ENCODE results near the gene PELO.
"Not testable (repeated sequence)": the region's sequence is repeated elsewhere in the genome, so short reads cannot be mapped to it uniquely, and the experiment has no call there.

The PELO gene, protein sequence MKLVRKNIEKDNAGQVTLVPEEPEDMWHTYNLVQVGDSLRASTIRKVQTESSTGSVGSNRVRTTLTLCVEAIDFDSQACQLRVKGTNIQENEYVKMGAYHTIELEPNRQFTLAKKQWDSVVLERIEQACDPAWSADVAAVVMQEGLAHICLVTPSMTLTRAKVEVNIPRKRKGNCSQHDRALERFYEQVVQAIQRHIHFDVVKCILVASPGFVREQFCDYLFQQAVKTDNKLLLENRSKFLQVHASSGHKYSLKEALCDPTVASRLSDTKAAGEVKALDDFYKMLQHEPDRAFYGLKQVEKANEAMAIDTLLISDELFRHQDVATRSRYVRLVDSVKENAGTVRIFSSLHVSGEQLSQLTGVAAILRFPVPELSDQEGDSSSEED

DNA sequence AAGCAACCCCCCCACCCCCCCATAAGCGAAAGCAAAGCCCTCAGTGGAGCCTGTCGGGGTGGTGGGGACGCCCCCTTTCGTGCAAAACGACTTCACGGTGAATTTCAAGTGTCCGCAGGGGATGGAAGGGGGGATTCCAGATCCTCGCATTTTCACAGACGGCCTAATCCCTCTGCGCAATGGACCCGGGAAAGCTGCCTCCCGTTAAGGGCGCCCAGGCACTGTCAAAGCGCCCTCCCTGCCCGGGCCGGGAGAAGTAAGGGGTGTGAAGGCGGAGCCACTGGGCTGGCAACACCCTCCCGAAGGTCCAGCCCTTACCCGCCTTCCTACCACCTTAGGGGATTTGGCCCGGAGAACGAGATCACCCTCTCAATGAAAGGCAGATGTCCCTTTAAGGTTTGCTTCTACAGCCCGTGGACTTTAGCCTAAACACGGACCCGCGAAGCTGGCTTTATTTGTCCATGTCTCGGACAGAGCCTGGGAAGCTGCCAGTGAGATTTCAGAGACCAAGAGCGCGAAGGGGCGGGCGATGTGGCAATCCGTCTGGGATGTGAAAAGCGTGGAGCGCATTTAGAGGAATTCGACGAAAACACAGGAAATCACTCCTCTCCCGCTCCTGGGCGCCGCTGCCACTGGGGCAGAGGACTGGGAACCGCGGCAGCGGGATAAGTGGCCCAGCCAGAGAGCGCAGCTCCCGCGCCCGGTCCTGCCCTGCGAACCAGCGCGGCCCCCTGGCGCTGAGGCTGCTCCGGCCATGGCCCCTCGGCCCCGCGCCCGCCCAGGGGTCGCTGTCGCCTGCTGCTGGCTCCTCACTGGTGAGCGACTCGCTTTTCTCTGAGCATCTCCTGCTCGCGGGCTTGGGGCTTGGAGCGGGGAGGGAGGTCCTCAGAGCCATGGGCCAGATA is at the start of gene PELO, which contains the start of gene ITGA1:
Gene PELO (plus strand): TSS at position 317 of the 905 bp plus-strand sequence. CDS start 12,479 bp downstream, outside the sequence.
Gene ITGA1 (plus strand): TSS at position 317 of the 905 bp plus-strand sequence. CDS start 438 bp downstream, at position 755.
- peak; percentile 11 for DNase-seq

DNA sequence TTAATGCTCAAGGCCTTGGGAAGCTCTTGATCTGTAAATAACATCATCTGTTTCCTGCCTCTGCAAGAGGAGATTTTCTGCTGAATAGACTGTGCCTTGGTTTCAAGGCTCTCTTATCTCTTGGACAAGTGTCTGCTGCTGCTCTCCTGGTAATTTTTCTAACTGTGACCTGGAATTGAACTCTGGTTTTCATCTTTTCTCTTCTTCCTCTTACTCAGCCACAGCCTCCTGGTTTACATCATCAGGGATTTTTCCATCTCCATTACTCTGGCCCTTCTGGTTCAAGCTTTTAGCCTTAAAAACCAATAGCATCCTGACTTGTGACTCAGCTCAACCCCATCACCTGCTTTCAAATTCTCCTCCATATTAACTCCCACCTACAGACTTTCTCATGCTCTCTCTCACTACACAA is 49.6 kb upstream of the PELO start:
- DNase-seq, result no peak

DNA sequence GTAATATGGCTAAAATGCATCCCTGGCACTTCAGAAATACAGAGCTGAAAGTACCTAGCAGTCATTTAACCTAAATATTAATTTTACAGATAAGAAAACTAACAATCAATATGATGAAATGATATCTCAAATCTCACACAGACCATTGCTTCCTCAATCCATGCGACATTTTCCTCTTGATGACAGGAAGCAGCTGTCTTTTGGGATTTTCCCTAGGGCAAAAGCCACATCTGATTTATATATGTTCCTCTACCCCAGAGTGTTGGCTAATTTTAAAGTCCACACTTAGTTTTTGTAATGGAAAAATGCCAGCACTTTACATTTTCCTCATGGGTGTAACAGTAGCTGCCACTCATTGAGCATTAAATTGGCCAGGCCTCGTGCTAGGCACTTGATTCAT is 47.7 kb upstream of the PELO start:
- no peak for DNase-seq

DNA sequence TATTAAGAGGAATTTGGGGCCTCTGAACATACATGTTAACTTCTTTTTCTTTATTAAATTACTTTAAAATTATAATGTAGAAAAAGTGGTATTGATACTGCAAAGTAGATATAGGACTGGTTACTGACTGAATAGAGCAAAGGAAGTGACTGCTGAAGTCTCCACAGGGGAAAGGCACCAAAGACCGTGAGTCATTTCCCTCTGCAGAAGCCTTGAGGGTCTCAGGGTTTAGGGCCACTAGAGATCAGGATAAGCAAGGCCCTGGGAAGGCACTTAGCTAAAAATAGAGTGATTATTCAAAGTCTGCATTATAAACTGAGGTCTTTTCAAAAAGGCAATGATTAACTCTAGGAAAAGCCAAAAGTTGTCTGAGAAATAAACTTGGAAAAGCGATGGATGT is 44.7 kb upstream of the PELO start:
- no peak for DNase-seq

DNA sequence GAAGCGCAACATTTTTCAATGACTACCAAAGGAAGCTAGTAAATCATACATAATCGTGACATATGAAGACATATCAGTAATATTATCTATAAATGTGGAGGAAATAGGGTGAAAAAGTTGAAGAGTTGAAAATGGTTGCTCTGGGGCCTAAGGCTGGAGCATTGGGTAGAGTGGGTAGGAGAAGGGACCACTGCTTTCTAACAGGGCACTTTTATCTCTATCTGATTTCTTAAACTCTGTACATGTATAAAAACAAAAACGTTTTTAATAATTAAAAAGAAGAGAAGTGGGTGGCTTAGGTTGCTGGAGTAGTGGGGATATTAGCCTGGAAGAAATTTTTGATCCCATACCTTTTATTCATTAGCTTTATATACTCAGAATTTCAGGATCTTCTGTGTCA is 44.2 kb upstream of the PELO start:
- no peak for DNase-seq

DNA sequence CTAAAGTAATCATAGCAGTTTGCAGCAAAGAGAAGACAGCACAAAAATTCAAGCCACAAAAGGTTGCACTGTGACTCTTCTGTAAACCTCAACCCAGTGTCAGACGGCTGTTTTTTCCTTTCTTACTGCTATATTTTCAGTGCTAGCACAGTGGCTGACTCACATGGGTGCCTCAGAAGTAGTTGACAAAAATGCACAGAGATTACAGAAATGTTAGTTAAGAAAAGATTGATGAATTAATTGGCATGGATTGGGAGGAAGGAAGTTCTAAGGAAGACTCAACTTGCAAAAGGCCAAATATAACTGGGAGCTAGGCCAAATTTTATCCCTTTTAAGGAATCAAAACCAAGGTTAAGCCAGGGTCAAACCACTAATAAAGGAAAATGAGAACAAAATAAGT is 43.7 kb upstream of the PELO start:
- no peak for DNase-seq

DNA sequence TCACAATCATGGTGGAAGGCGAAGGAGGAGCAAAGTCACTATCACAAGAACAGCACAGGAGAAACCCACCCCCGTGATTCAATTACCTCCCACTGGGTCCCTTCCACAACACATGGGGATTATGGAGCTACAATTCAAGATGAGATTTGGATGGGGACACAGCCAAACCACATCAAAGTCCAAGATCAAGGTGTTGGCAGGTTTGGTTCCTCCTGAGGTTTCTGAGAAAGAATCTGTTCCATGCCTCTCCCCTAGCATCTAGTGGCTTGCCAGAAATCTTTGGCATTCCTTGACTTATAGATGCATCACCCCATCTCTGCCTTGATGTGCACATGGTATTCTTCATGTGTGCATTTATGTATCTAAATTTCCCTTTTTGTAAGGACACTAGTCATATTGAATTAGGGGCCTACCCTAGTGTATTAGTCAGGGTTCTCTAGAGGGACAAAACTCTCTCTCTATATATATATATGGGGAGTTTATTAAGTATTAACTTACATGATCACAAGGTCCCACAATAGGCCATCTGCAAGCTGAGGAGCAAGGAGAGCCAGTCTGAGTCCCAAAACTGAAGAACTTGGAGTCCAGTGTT is 42.8 kb upstream of the PELO start:
- not testable (repeated sequence) for DNase-seq

DNA sequence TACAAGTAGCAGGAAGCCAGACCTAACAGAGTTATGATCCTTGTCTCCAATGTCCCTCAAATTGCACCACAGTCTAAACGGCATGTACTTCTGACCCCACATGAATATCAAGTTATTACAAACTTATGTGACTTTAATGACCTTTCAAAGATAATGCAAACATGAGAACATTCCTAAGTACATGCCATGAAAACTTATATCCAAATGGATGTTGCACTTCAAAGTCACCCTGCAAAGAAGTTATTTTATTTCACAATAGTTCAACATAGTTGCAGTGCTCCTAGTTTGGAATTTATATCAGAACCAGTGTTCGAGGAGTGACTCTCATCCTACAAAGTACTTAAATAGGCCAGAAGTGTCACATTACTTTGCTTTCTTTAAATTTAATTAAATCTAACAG is 41.2 kb upstream of the PELO start:
- no peak for DNase-seq

DNA sequence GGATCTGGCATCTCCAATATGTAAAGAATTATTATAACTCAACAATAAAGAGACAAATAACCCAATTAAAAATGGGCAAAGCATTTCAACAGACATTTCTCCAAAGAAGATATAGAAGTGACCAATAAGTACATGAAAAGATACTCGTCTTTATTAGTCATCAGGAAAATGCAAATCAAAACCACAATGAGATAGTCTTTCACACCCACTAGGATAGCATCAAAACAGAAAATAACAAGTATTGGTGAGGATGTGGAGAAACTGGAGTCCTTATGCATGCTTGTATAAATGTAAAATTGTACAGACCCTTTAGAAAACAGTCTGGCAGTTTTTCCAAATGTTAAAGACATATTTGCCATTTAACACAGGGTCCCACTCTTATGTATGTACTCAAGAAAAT is 39.1 kb upstream of the PELO start:
- no peak for DNase-seq

DNA sequence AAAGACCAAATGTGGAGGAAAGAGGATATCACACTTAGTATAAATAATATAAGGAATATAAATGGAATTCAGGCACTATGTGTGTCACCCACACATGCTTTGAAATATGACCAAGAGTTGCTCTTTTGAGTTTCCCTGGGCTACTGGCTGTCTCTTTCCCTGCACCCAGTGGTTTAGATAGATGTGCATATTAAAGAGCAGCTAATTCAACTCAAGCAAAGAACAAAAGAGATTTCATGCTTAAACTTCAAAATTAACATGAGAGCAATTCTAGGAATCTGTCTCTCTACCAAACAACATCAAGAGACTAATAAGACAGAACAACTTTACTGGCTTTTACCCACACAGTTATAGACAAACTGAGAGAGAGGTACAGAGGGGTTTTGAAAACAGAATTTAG is 38.0 kb upstream of the PELO start:
- DNase-seq, result no peak

DNA sequence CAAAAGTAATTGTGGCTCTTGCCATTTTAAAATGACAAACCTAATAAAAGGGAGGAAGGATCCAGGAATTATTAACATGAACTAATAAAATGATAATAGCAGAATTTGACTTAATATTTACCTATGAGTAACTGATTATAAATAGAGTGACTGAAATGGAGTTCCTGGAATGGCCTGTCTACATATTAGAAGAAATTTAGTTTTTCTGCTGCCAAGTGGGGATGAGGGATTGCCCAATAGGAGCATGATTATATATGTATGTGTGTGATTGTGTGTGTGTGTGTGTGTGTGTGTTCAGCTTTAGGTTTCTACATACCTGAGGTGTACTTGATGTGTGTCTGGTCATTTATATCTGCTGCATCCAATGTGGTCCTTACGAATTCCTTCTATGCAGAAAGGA is 36.6 kb upstream of the PELO start:
- DNase-seq, result no peak

DNA sequence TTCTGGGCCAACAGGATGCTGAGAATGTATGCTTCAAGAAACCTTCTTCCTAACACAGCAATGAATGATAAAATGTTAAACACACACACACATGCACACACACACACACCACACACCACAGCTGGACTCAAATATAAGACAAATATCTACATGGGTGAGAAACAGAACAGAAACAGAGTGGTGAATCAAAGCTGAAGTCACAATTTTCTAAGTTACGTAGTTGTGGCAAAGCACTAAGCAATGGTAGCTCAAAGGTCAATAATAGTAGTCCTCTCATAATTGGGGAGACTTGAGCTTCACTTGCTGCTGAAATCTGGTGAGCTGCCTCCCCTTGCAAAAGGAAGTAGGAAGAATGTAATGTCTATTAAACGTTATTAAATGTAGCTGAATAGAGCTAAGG is 33.7 kb upstream of the PELO start:
- DNase-seq, result no peak

DNA sequence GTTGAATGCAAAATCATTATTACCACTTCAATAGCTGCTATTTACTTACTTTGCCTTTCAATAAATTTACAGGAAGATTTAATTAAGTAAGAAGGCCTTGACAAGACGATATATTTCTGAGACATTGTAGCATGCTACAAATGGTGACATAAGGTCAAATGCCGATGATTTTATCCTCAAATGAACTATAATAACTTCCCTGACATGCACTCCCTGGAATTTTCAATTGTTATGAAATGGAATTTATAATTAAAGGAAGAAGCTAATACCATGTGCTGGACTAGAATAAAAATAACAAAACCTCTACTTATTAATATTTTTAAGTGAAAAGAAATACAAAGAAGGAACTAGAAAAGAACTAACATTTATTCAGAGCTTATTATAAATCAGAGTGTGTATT is 30.2 kb upstream of the PELO start:
- no peak for DNase-seq

DNA sequence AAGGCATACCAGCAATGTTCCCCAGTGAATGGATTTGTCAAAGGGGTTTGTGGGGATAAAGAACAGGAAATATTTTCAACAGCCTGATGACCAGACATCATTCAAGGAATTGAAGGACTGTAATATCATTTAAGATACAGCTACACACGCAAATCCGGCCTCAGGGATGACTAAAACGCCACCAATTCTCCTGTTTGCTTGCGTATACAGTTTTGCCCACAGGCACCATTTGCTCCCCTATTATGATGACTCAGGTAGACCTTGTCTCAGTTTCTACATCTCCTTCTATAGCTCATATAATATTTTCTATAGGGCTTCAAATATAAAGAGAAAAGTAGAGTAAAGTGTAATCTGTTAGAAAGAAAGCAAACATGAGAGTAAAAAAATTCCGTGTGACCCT is 29.7 kb upstream of the PELO start:
- DNase-seq, result no peak

DNA sequence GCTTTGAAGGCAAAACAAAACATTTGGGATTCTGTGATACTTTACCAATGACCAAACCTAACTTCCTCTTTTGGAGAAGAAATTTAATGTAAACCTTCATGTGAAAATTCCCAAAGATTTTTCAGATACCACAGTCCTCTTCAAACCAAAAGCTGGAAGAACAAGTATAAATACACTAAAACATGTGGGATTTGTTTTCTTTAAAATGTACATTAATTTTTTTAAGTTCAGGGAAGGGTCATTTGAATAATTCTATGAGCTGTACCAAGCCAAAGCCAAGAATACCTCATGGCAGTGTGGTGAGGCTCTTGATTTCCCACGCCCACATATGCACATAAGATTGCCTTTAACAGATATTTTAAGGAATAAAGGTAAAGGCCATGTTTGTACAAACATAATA is 28.4 kb upstream of the PELO start:
- DNase-seq, result no peak

DNA sequence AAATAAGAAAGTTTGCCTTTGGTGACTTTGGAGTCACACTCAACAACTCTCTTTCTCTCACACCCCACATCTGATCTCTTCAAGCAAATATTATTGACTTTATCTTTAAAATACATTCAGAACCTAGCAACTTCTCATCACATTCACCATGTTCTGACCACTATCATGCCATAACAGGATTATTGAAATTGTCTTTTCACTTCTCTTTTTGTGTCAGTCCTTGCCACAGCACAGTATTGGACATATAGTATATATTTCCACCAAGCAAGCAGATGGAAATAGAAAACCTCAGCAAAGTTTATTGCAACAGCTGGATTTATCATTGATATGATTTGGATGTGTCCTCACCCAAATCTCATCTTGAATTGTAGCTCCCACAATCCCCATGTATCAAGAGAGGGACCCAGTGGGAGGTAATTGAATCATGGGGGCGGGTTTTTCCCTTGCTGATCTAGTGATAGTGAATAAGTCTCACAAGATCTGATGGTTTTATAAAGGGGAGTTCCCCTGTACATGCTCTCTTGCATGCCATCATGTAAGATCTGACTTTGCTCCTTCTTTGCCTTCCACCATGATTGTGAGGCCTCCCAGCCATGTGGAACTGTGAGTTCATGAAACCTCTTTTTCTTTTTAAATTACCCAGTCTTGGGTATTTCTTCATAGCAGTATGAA is 26.9 kb upstream of the PELO start:
- no peak for DNase-seq

DNA sequence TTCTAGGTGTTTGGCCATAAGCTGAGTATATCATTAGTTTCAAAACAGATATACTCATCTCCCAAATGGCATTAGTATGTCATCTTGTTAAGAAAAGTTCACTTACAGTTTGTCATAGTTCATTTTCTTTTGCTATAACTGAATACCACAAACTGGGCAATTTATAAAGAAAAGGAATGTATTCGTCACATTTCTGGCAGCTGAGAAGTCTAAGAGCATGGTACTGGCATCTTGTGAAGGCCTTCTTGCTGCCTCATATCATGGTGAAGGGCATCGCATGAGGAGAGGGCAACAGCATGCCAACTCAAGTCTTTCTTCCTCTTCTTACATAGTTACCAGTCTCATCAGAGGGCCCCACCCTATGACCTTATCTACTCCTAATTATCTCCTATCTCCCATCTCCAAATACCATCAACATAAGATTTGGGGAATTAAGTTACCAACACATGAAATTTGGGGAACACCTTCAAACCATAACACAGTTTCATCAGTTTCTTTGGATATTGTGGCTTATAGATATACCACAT is 20.4 kb upstream of the PELO start:
- DNase-seq, result no peak

DNA sequence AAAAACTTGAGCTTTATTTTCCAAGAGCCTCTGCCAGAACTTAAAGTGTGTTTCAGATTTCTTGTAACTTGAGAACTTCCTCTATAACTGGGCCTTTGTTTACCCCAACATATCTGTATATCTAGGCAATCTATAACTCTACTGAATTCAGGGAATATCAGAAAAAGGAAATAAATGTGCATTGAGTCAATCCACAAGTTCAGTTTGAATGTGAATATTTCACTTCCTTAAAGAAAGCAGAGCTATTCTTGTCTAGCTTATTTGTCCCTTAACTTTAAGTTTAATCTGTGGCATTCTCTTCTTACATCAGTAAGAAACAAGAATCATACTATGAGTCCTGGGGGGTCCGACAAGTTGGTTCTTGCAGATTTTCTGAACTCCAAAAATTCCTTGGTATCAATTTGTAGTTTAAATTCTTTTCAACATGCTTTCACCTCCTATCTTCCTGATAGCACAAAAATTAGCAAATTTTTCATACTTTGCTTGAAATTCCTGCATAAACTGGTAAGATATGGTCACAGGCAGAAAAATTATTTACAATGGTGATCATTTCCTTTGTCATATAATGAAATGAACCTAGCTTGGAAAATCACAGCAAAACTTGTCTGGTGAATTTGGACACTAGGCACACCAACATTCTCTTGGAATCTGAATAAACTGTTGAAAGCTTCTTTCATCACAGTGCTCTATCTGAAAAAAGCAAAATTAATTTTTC is 19.8 kb upstream of the PELO start:
- DNase-seq, result no peak

DNA sequence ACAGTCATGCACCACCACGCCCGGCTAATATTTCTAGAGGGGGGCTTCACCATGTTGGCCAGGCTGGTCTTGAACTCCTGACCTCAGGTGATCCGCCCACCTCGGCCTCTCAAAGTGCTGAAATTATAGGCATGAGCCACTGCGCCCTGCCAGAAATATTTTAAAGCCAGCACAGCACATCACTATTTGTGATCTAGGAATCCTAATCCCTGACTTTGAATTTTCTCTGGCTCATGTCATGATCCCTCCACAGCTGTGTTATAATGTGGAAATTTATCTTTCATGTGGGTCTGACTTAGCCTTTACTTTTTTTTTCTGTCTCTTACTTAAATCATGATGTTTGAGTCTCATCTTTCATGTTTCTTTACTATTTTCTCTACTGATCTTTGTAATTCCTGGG is 18.7 kb upstream of the PELO start:
- DNase-seq, result no peak

DNA sequence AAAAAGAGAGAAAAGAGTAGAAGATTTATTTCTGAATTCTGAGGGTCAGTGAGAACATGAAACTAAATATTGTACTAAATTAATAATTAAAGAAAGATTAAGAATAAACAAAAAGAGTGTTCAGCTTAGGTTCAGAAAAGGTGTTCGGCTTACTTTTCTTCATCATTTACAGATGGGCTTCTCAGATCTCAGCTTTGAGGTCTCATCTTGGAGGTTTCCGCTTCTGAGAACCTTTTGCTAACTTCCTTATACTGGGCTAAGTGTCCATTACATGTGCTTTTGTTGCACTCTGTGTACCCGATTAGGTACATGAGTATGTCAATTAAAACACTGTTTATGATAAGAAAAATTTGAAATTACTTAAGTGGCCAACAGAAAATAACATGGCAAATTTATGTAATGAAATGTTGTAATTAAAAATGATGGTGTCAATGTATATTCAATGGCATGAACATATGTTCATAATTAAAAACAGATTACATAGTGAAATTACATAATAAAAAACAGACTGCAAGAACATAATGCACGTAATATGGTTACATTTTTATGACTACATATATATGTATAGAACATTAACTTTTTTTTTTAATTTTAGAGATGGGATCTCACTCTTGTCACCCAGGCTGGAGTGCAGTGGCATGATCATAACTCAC is 17.3 kb upstream of the PELO start:
- DNase-seq, result no peak

DNA sequence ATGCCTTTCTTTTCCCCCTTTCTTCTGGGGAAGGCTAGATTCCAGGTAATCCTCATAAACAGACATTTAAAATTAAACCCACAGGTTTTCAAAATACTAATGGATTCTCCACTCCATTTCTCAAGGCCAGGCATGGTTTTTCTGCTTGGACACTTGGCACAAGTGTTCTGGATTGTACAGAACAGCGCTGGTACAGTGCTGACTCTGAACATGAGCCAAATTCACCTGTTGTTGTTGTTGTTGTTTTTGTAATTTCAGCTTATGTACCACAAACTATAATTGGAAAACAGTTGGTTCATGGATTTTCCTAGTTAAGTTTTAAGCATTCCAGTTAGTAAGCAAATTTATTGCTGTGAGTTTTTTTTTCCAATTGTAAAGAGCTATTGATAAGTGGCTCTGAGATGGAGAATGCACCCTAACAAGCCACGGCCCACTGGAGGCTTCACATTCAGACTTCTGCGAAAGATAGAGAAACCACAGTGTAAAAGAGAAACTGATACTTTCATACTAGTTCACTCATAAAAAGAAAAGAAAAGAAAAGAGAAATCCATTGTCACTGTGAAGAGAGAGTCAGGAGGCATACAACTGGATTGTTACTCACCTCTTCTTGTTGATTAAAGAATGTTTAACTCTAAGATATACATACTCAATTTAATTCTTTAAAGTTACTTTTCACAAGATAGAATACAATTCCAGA is 16.2 kb upstream of the PELO start:
- no peak for DNase-seq
